ENCODE data around the gene TMCC1. TPM values are rescaled to one million over a fixed set of nuclear protein-coding genes. Genes with fewer than 3 reads are reported as not detected.

The TMCC1 gene
- total and polyA plus RNA-seq, 10 of the 15 experiments (the other 5 are each of a cell fraction or from before 2014, with no cell fraction given) = 2.3 to 21.1 (median 8.4) TPM

DNA sequence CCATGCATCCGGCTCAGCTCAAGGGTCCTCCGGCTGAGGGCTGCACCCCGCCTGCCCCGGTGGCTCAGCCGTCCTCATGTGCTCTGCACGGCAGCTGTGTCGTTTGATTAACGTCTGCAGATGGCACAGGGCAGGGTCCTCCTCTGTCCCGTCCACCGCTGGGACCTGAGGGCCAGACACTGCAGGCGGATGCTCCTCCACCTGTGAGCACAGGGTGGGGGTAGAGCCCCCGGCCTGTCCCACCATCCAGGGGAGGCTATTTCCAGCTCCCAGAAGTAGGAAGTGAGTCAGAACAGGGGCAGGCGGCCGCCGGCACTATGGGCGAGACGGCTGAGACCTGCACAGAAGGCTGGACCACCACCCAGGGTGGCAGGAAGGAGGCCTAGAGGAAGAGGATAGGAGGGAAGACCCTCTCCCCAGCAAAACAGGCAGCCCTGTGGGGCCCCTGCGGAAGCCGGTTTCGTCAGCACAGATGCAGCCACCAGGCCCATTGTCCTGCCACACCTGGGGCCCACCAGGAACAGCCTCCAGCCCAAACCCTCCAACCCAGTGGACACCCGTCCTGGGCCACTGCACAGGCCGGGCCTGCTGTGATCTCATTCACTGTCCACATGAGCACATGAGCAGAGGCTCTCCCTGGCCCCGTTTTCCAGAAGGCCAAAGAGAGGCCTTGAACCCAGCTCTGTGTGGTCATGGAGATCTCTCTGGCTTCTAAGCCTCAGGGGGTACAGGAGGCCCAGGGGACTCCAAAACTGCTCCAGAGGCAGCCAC, 274.4 kb downstream of the TMCC1 start (continued):
- TF ChIP-seq, protein P1, sequence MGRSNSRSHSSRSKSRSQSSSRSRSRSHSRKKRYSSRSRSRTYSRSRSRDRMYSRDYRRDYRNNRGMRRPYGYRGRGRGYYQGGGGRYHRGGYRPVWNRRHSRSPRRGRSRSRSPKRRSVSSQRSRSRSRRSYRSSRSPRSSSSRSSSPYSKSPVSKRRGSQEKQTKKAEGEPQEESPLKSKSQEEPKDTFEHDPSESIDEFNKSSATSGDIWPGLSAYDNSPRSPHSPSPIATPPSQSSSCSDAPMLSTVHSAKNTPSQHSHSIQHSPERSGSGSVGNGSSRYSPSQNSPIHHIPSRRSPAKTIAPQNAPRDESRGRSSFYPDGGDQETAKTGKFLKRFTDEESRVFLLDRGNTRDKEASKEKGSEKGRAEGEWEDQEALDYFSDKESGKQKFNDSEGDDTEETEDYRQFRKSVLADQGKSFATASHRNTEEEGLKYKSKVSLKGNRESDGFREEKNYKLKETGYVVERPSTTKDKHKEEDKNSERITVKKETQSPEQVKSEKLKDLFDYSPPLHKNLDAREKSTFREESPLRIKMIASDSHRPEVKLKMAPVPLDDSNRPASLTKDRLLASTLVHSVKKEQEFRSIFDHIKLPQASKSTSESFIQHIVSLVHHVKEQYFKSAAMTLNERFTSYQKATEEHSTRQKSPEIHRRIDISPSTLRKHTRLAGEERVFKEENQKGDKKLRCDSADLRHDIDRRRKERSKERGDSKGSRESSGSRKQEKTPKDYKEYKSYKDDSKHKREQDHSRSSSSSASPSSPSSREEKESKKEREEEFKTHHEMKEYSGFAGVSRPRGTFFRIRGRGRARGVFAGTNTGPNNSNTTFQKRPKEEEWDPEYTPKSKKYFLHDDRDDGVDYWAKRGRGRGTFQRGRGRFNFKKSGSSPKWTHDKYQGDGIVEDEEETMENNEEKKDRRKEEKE (IDR thresholded peaks at IDR 0.05) = no peak

DNA sequence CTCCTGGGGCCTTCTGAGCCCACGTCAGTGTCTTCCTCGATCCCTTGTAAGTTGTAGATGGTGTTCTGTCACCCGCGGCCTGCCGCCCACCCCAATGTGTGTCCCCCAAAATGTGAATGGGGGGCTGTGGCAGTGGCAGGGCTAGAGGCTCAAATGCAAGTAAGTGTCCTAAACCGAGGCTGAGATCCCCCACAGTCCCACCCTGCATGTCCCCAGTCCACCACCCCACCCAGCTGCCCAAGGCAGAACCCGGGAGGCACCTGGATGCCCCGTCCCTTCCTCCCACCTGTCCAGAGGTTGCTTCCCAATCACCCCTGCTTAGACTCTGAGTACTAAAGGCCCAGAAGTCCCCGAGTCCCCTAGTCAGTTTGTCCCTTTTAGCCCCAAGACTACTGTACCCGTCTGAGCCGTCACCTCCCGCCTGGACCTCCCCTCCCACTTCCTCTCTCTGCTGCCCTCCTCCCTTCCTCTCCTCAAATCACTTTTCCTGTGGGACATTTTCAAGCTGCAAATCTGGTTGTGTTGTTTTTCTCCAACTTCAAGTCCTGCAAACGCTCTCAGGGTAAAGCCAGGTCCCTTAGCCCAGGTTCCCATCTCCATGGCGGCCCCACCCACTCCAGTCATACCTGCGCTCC, 275.2 kb downstream of the TMCC1 start:
- TF ChIP-seq SPI1 (IDR thresholded peaks at IDR 0.05; ENCODE audit: borderline replicate concordance, insufficient read depth, low read depth, low read length) (peak; percentile 42; the same call in 1 of the 2 replicates), MEF2B (IDR thresholded peaks at IDR 0.05; ENCODE audit: partially characterized antibody, poor library complexity, severe bottlenecking) (no peak)
- Histone ChIP-seq H3K36me3 (ENCODE audit: control insufficient read depth in 2 of 2, insufficient read depth in 2 of 2, low read length in 1 of 2) (no peaks in the 10 kb centered on the region), H3K27ac (ENCODE audit: control insufficient read depth, insufficient read depth) (no peak overlapping the region), H3K9ac (ENCODE audit: control insufficient read depth, insufficient read depth, low read length) (no peak overlapping the region), H3K4me3 (no peak overlapping the region), H3K9me3 (replicated peaks; ENCODE audit: control insufficient read depth, insufficient read depth, low read length) (no peaks in the 10 kb centered on the region), H3K4me2 (ENCODE audit: control insufficient read depth, insufficient read depth) (peak overlapping the region; percentile 3; the same call in 1 of the 2 replicates), H3K4me1 (ENCODE audit: control insufficient read depth, insufficient read depth, low read length) (peaks cover 14% of the 10 kb centered on the region), H3K79me2 (ENCODE audit: control insufficient read depth, insufficient read depth, low read length) (no peaks in the 10 kb centered on the region), H3K27me3 (replicated peaks in 1 of 2; ENCODE audit: control insufficient read depth in 2 of 2, insufficient read depth in 2 of 2, low read length in 1 of 2) (no peaks in the 10 kb centered on the region; a peak in 2 of 4 replicates), H4K20me1 (ENCODE audit: control insufficient read depth, insufficient read depth) (no peaks in the 10 kb centered on the region), H2AFZ (ENCODE audit: control insufficient read depth, low read depth, low read length) (peak overlapping the region; percentile 17; the same call in 1 of the 2 replicates)
- ATAC-seq (no peak), DNase-seq (ENCODE audit: low read depth, low spot score) (no peak), FAIRE-seq (no peak)
- CTCF ChIA-PET = no interaction called here
- BruUV-seq (replicated peaks) = no TSS peak
- WGBS (ENCODE audit: insufficient coverage, insufficient replicate concordance, low lambda C conversion rate, missing lambda C conversion rate) = 38% methylated on average over 15 of the region's 15 CpGs
- RAD21 ChIA-PET (ENCODE audit: unreplicated experiment) = no interaction called here
- intact Hi-C loops (cut with micrococcal nuclease; ENCODE audit: unreplicated experiment) = no loop called here
- in situ Hi-C loops (cut with MboI) = no loop called here
- POLR2A ChIA-PET = interaction anchor here (0.6 kb wide), 1 partner anchor 502 kb away, joined by 3 read pairs; no protein-coding TSS in a partner anchor
- SMC1A ChIA-PET (ENCODE audit: uncharacterized antibody, unreplicated experiment) = interaction anchor here (0.8 kb wide), 1 partner anchor 131 kb away, joined by 3 read pairs; no protein-coding TSS in a partner anchor

Measured in GM12878 (cell line).